Neuronal stem cell (in vitro differentiated cells): ENCODE data around the gene PDE6A.
A peak's percentile ranks its signal among the peaks of the same experiment; 100 is the strongest.

ENCODE experiments used
- DNase-seq: peaks from one replicate; pipeline ENCODE4 v3.0.0-alpha.2; 2013; ENCODE audit warnings: low spot score
- H2AFZ ChIP-seq: one replicate; pipeline ENCODE4 v1.6.1; 2013; ENCODE audit warnings: mild to moderate bottlenecking, low read length, inconsistent platforms
- H2AK5ac ChIP-seq: 2 replicates; pipeline ENCODE4 v1.6.1; 2013; ENCODE audit warnings: low read depth, mild to moderate bottlenecking, inconsistent platforms, low read length, moderate library complexity, mixed read lengths
- H2BK120ac ChIP-seq: 2 replicates; pipeline ENCODE4 v1.6.1; 2013; ENCODE audit warnings: low read depth, mild to moderate bottlenecking, inconsistent platforms, low read length, moderate library complexity, mixed read lengths
- H2BK12ac ChIP-seq: one replicate; pipeline ENCODE4 v1.6.1; 2013; ENCODE audit warnings: low read length, inconsistent platforms
- H2BK15ac ChIP-seq: 2 replicates; pipeline ENCODE4 v1.6.1; 2013; ENCODE audit warnings: mild to moderate bottlenecking, low read length, inconsistent platforms, mixed read lengths
- H2BK5ac ChIP-seq: one replicate; pipeline ENCODE4 v1.6.1; 2013; ENCODE audit warnings: inconsistent platforms, mild to moderate bottlenecking, low read length, moderate library complexity
- H3K14ac ChIP-seq: one replicate; pipeline ENCODE4 v1.6.1; 2013; ENCODE audit warnings: low read length, inconsistent platforms
- H3K18ac ChIP-seq: 2 replicates; pipeline ENCODE4 v1.6.1; 2013; ENCODE audit warnings: low read length, inconsistent platforms
- H3K23ac ChIP-seq: 2 replicates; pipeline ENCODE4 v1.6.1; 2013; ENCODE audit warnings: low read depth, mild to moderate bottlenecking, mixed read lengths, low read length, inconsistent platforms; ENCODE audit not compliant: poor library complexity
- H3K27ac ChIP-seq: replicated peaks from 3 replicates; pipeline ENCODE4 v1.5.1; 2013; ENCODE audit warnings: low read length, inconsistent platforms
- H3K27me3 ChIP-seq, 3 experiments: 2 replicates each; pipeline ENCODE4 v1.6.1; 2013; ENCODE audit warnings: low read length in 3 of 3, mild to moderate bottlenecking in 2 of 3, inconsistent platforms in 1 of 3, low read depth in 1 of 3, mixed read lengths in 1 of 3, moderate library complexity in 1 of 3; ENCODE audit not compliant: control insufficient read depth in 3 of 3, insufficient read depth in 3 of 3
- H3K36me3 ChIP-seq, 2 donors: replicated peaks in 1 of 2; 2 replicates each; pipeline ENCODE4 v1.6.1; 2013; ENCODE audit warnings: low read length in 2 of 2; ENCODE audit not compliant: control insufficient read depth in 2 of 2, insufficient read depth in 2 of 2
- H3K4ac ChIP-seq: 2 replicates; pipeline ENCODE4 v1.6.1; 2013; ENCODE audit warnings: inconsistent platforms, mild to moderate bottlenecking, low read length, moderate library complexity
- H3K4me1 ChIP-seq, 2 donors: 1 replicate in 1 of 2; 2 replicates in 1 of 2; pipeline ENCODE4 v1.6.1; 2013; ENCODE audit warnings: low read length in 2 of 2, low read depth in 1 of 2; ENCODE audit not compliant: control insufficient read depth in 2 of 2, insufficient read depth in 1 of 2
- H3K4me2 ChIP-seq: one replicate; pipeline ENCODE4 v1.6.1; 2013; ENCODE audit warnings: mild to moderate bottlenecking, low read length, inconsistent platforms; ENCODE audit not compliant: insufficient read depth, poor library complexity, severe bottlenecking
- H3K4me3 ChIP-seq, 2 donors: 2 replicates each; pipeline ENCODE4 v1.5.1; 2013; ENCODE audit warnings: low read length in 2 of 2, mild to moderate bottlenecking in 2 of 2, inconsistent platforms in 1 of 2, moderate library complexity in 1 of 2
- H3K79me1 ChIP-seq: one replicate; pipeline ENCODE4 v1.6.1; 2013; ENCODE audit warnings: low read depth, mild to moderate bottlenecking, inconsistent platforms, low read length, moderate library complexity
- H3K9ac ChIP-seq: one replicate; pipeline ENCODE4 v1.6.1; 2013; ENCODE audit warnings: mild to moderate bottlenecking, low read depth, low read length, inconsistent platforms; ENCODE audit not compliant: poor library complexity
- H3K9me3 ChIP-seq, 2 donors: replicated peaks in 1 of 2; 2 replicates each; pipeline versions ENCODE3 to v1.6.1; 2013; ENCODE audit warnings: low read length in 2 of 2, mild to moderate bottlenecking in 2 of 2, inconsistent platforms in 1 of 2, low read depth in 1 of 2, mixed read lengths in 1 of 2, moderate library complexity in 1 of 2; ENCODE audit not compliant: control insufficient read depth in 2 of 2, insufficient read depth in 1 of 2
- H4K8ac ChIP-seq: one replicate; pipeline ENCODE4 v1.6.1; 2013; ENCODE audit warnings: low read depth, mild to moderate bottlenecking, inconsistent platforms, low read length, moderate library complexity
- H4K91ac ChIP-seq: one replicate; pipeline ENCODE4 v1.6.1; 2013; ENCODE audit warnings: low read length, low read depth, mild to moderate bottlenecking, inconsistent platforms; ENCODE audit not compliant: poor library complexity
- WGBS, 2 donors: extraction: QIAGEN DNeasy Blood & Tissue Kit; methylation state at CpG; one replicate each; pipeline ENCODE4 v1.1.7; 2013; ENCODE audit warnings: missing lambda C conversion rate in 2 of 2, mixed read lengths in 1 of 2; ENCODE audit not compliant: insufficient read length in 2 of 2, insufficient replicate concordance in 1 of 2; ENCODE audit errors: extremely low coverage in 2 of 2; 5-methylcytosine and 5-hydroxymethylcytosine counted together

The PDE6A gene

GRCh38 chr5:149830579-149830978 lies 114.0 kb downstream of the PDE6A start:
- Histone ChIP-seq H3K4me2 (no peak overlapping the region), H3K27me3 (no peaks in the 10 kb centered on the region), H3K18ac (no peak overlapping the region), H3K27ac (no peak overlapping the region), H2BK12ac (no peak overlapping the region), H3K9ac (no peak overlapping the region), H3K4ac (no peak overlapping the region), H2BK120ac (no peak overlapping the region), H3K36me3 (no peaks in the 10 kb centered on the region), H2AFZ (no peak overlapping the region), H2BK5ac (no peak overlapping the region), H4K8ac (no peak overlapping the region), H3K4me3 (no peak overlapping the region), H3K79me1 (no peaks in the 10 kb centered on the region), H3K23ac (no peak overlapping the region), H4K91ac (no peak overlapping the region), H3K9me3 (no peaks in the 10 kb centered on the region), H2AK5ac (no peak overlapping the region), H3K14ac (no peak overlapping the region), H2BK15ac (no peak overlapping the region), H3K4me1 (no peaks in the 10 kb centered on the region)
- no peak for DNase-seq
- WGBS, 2 donors: no CpG with 5 or more reads among the region's 5 CpGs

- no peak overlapping the region for H3K4me2 ChIP-seq
- no peak overlapping the region for H3K23ac ChIP-seq
- H3K14ac ChIP-seq: no peak overlapping the region
- no peak overlapping the region for H4K8ac ChIP-seq
- H3K79me1 ChIP-seq: no peaks in the 10 kb centered on the region
- WGBS, 2 donors: no CpG with 5 or more reads among the region's 3 CpGs
- no peak overlapping the region for H2AFZ ChIP-seq
- no peaks in the 10 kb centered on the region for H3K27me3 ChIP-seq
- no peak overlapping the region for H3K4me3 ChIP-seq
- H3K9ac ChIP-seq: no peak overlapping the region
- H2BK12ac ChIP-seq: no peak overlapping the region
- no peak overlapping the region for H2BK5ac ChIP-seq
- H3K4me1 ChIP-seq: no peaks in the 10 kb centered on the region
- H2BK120ac ChIP-seq: no peak overlapping the region
- H3K36me3 ChIP-seq: no peaks in the 10 kb centered on the region
- no peaks in the 10 kb centered on the region for H3K9me3 ChIP-seq
- no peak for DNase-seq
- no peak overlapping the region for H3K27ac ChIP-seq
- no peak overlapping the region for H4K91ac ChIP-seq
- no peak overlapping the region for H3K4ac ChIP-seq
- no peak overlapping the region for H2AK5ac ChIP-seq
- H3K18ac ChIP-seq: no peak overlapping the region
- no peak overlapping the region for H2BK15ac ChIP-seq
Observed at GRCh38 chr5:149829954-149830353, 114.6 kb downstream of the PDE6A start.

- no peak overlapping the region for H3K23ac ChIP-seq
- H2AK5ac ChIP-seq: no peak overlapping the region
- H3K4me3 ChIP-seq: no peak overlapping the region
- no peak overlapping the region for H3K18ac ChIP-seq
- no peak overlapping the region for H3K4ac ChIP-seq
- H2BK120ac ChIP-seq: no peak overlapping the region
- no peak overlapping the region for H4K8ac ChIP-seq
- no peak overlapping the region for H2BK15ac ChIP-seq
- no peaks in the 10 kb centered on the region for H3K27me3 ChIP-seq
- peak overlapping the region; percentile 69 for H2AFZ ChIP-seq
- H3K79me1 ChIP-seq: no peaks in the 10 kb centered on the region
- no peak overlapping the region for H4K91ac ChIP-seq
- no peak overlapping the region for H3K9ac ChIP-seq
- no CpG with 5 or more reads among the region's 11 CpGs for whole genome bisulfite sequencing, 2 donors
- no peak overlapping the region for H3K27ac ChIP-seq
- no peak overlapping the region for H2BK5ac ChIP-seq
- no peak overlapping the region for H2BK12ac ChIP-seq
- no peak overlapping the region for H3K14ac ChIP-seq
- peaks cover 0 to 1% of the 10 kb centered on the region in 2 donors for H3K4me1 ChIP-seq
- no peaks in the 10 kb centered on the region for H3K9me3 ChIP-seq
- no peak overlapping the region for H3K4me2 ChIP-seq
- H3K36me3 ChIP-seq: no peaks in the 10 kb centered on the region
- peak; percentile 92 for DNase-seq
Observed at GRCh38 chr5:149828161-149829011, 116.2 kb downstream of the PDE6A start.

- H3K14ac ChIP-seq: no peak overlapping the region
- H3K4me3 ChIP-seq: no peak overlapping the region
- H2BK5ac ChIP-seq: no peak overlapping the region
- no peak overlapping the region for H2BK12ac ChIP-seq
- no peak overlapping the region for H3K23ac ChIP-seq
- no peak overlapping the region for H2BK15ac ChIP-seq
- H3K4me2 ChIP-seq: no peak overlapping the region
- no peak overlapping the region for H2AFZ ChIP-seq
- no peak overlapping the region for H4K91ac ChIP-seq
- H3K27me3 ChIP-seq: no peaks in the 10 kb centered on the region
- H3K36me3 ChIP-seq: no peaks in the 10 kb centered on the region
- no peak overlapping the region for H3K27ac ChIP-seq
- DNase-seq: no peak
- no peaks in the 10 kb centered on the region for H3K9me3 ChIP-seq
- peaks cover 0 to 1% of the 10 kb centered on the region in 2 donors for H3K4me1 ChIP-seq
- no peak overlapping the region for H3K4ac ChIP-seq
- H2BK120ac ChIP-seq: no peak overlapping the region
- no CpG with 5 or more reads among the region's 5 CpGs for WGBS, 2 donors
- H4K8ac ChIP-seq: no peak overlapping the region
- H2AK5ac ChIP-seq: no peak overlapping the region
- H3K9ac ChIP-seq: no peak overlapping the region
- H3K18ac ChIP-seq: no peak overlapping the region
- no peaks in the 10 kb centered on the region for H3K79me1 ChIP-seq
Observed at GRCh38 chr5:149827546-149827945, 117.0 kb downstream of the PDE6A start.
